ENCODE measurements around the gene RPL35. TPM values are rescaled to one million over a fixed set of nuclear protein-coding genes. Genes with fewer than 3 reads are reported as not detected.

RPL35 gene
- total RNA-seq, 2 donors from 2014 or later, result 1,919 to 1,995 TPM

DNA sequence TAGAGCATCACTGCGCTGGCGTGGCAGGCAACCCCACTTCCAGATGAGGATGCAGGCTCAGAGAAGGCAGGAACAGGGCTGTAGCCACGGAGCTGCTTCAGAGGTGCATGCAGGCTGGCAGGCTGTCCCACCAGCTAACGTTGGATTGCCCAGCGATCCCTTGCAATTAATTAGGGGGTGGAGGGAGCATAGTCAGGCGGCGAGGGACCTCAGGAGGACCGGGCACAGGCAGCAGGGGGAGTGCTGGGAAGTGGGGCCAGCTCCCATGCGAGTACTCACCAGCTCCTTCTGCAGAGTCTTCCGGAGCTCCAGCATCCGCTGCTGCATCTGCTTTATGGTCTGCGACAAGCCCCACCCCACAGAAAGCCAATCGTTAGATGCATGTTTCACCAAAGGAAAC, 20.5 kb upstream of the RPL35 start:
- no peaks in the 10 kb centered on the region for H3K27me3 Mint-ChIP-seq
- ATAC-seq (replicated peaks), result no peak
- H3K36me3 Mint-ChIP-seq (ENCODE audit: low read depth), result peaks cover 84% of the 10 kb centered on the region

DNA sequence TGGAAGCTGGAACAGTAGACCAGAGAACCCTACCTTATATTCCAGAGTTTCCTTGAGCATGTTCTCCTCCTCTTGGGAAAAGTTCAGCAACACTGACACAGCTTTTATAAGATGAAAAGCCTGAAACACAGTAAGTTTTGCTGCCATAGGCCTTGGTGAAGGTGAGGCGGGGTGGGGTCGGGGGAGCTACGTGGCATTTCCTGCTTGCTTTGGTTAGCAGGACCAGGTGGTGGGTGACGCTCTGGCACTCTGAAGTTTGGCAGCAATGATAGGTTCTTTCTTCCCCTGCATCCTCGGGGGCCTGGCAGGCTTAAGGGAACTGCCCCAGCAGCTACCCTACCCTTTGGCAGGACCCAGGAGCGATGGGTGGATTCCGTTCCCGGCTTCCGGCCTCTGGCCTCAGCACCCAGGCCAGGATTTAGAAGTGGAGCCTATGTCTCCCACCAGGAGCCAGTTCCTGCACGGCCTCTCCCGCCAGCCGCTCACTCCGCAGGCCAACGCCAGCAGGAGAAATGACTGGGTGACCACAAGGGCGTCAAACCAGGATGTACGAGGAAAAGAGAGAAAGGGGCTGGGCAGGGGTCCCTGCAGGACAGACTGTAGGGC, 19.5 kb upstream of the RPL35 start:
- Mint-ChIP-seq H3K27ac (no peak overlapping the region), H3K4me3 (no peak overlapping the region), H3K36me3 (ENCODE audit: low read depth) (peaks cover 84% of the 10 kb centered on the region), H3K4me1 (peaks cover 5% of the 10 kb centered on the region), H3K9me3 (no peaks in the 10 kb centered on the region), H3K27me3 (no peaks in the 10 kb centered on the region)
- ATAC-seq (replicated peaks), result no peak

More for the DNA sequence above, 20.5 kb upstream of the RPL35 start:
- no peak overlapping the region for H3K27ac Mint-ChIP-seq
- H3K4me1 Mint-ChIP-seq, result peaks cover under 1% of the 10 kb centered on the region
- H3K9me3 Mint-ChIP-seq, result no peaks in the 10 kb centered on the region
- no peak overlapping the region for H3K4me3 Mint-ChIP-seq

DNA sequence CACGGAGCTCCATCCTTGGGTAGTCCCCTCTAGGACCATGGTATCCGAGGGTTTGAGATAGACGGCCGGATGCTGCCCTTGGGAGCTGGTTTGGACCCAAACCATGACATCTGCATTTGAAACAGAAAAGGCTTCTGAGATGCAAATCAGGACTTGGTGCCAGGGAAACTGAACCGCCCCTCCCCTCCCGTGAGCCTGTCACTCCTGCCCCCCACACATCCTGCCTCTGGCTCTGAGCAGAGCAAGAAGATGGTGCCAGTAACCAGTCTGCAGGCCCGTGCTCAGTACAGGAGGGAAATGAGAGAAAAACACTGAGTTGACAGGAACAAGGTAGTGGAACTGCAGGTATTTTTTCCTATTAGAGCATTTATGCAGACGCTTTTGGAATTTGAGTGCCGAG, 18.7 kb upstream of the RPL35 start:
- H3K4me3 Mint-ChIP-seq, result no peak overlapping the region
- no peaks in the 10 kb centered on the region for H3K9me3 Mint-ChIP-seq
- peaks cover 5% of the 10 kb centered on the region for H3K4me1 Mint-ChIP-seq
- H3K36me3 Mint-ChIP-seq (ENCODE audit: low read depth), result peaks cover 84% of the 10 kb centered on the region
- no peak for ATAC-seq (replicated peaks)
- no peak overlapping the region for H3K27ac Mint-ChIP-seq
- no peaks in the 10 kb centered on the region for H3K27me3 Mint-ChIP-seq

DNA sequence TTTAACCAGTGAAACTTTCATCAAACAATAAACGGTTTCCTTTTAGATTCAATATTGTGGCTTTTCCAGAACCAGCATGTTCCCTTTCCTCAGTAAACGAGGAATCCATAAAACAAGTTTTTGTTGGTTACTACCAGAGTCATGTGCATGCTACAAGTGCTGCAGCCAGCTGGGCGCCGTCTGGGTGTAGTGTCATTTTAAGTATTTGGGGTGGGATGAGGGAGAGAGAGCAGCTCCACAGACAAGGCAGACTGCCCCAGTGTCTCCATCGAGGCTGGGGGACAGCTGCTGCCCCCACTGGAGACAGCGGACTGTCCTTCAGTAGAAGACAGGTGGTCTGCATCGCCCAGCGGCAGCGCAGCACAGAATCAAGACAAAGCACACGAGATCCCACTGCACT, 17.5 kb upstream of the RPL35 start:
- Mint-ChIP-seq H3K27ac (no peak overlapping the region), H3K4me1 (peaks cover 5% of the 10 kb centered on the region), H3K27me3 (no peaks in the 10 kb centered on the region), H3K36me3 (ENCODE audit: low read depth) (peaks cover 84% of the 10 kb centered on the region), H3K9me3 (no peaks in the 10 kb centered on the region), H3K4me3 (no peak overlapping the region)
- no peak for ATAC-seq (replicated peaks)

DNA sequence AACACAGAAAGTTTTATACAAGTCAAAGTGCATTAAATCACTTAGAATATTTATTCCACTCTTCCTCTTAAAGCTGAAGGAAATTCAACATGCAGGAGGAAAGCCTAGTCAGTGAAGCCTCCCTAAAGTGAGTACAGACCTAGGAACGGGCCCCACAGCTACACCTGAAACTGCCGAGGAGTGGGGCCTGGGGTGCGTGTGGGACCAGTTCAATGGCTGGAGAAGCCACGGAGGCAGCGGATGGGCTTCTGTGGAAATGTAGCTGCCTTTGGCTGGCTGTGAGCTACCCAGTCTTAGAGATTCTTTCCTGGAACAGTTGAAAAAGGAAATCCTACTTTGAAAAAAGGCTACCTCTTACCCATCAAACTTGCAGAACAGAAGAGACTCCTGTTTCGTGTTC, 16.8 kb upstream of the RPL35 start:
- H3K9me3 Mint-ChIP-seq, result no peaks in the 10 kb centered on the region
- H3K4me3 Mint-ChIP-seq, result no peak overlapping the region

DNA sequence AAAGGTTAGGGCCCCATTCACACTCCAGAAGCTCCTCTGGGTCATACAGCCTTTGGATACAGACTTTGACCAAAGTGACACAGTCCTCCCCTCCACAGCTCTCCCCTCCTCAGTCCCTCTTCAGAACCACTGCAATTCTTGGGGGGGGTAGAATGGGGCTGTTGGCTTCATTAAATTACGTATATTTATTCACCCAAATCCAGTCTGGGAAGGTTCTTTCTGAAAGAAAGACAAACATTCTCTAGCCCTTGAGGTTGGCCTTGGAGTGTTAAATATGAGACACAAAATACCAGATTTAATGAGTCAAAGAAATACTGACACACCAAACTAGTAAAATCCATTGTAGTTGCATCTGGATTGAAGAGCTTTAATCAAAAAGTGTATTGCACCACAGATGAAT, 16.3 kb upstream of the RPL35 start:
- no peaks in the 10 kb centered on the region for H3K9me3 Mint-ChIP-seq
- no peaks in the 10 kb centered on the region for H3K27me3 Mint-ChIP-seq
- ATAC-seq (replicated peaks), result no peak
- peak overlapping the region; percentile 25 for H3K27ac Mint-ChIP-seq
- peaks cover 9% of the 10 kb centered on the region for H3K4me1 Mint-ChIP-seq
- H3K4me3 Mint-ChIP-seq, result no peak overlapping the region
- peaks cover 84% of the 10 kb centered on the region for H3K36me3 Mint-ChIP-seq (ENCODE audit: low read depth)

More for the DNA sequence above, 16.8 kb upstream of the RPL35 start:
- Mint-ChIP-seq H3K4me1 (peaks cover 5% of the 10 kb centered on the region), H3K36me3 (ENCODE audit: low read depth) (peaks cover 84% of the 10 kb centered on the region), H3K27ac (peak overlapping the region; percentile 25), H3K27me3 (no peaks in the 10 kb centered on the region)
- ATAC-seq (replicated peaks), result no peak

DNA sequence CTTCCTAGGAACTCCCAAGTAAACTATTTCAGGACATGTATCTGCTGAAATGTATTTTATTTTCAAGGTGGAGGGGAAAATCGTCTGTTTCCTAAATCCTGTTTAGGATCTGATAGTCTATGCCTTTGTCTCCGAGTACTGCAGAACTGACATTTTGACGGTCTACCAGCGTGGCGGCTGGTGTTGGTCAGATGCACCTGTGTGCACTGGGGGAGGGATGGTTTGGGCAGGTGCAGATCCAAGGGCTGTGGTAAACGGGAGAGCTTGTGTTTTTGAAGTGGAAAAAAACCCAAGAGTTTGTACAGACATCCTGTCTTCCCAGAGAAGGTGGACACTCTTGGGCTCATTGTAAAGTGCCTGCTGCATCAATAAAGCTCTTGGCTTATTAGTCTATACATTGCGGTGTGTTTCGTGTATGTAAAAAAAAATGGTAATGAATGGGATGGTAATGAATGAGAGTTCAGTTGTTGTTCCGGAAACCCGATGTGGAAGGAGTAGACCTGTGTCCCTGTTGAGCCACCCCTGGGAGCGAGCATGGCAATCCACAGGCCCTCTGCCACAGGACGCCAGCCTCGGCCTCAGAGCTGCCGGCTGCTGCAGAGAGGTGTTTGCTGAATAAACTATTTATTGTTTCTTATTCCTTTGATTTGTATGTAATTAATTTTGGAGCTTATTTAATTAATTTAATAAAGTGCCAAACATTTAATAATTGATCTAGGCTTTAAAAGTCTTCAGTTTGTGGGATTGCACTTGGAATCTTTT, 15.4 kb upstream of the RPL35 start:
- H3K36me3 Mint-ChIP-seq (ENCODE audit: low read depth), result peaks cover 89% of the 10 kb centered on the region
- no peak for ATAC-seq (replicated peaks)
- H3K4me1 Mint-ChIP-seq, result peaks cover 12% of the 10 kb centered on the region
- H3K27ac Mint-ChIP-seq, result peak overlapping the region; percentile 31
- no peaks in the 10 kb centered on the region for H3K27me3 Mint-ChIP-seq
- no peak overlapping the region for H3K4me3 Mint-ChIP-seq
- H3K9me3 Mint-ChIP-seq, result no peaks in the 10 kb centered on the region

DNA sequence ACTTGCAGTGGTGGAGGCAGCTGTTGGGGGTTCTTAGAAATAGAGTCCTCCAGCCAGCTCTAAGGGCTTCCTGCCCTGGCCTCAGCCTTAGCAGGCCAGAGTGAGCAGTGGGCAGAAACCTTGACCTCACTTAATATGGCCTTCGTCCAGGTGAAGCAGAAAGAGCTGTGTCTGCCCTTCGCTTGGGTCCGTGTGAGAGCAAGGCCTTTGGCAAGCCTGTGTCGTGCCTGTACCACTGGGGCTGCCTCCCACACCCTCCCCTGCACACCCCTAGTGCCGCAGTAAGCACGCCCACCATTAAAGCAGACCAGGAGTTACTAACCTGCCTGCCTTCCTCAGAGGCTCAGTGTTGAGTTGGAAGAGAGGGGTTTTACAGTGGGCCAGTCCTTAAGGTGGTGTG, 13.7 kb upstream of the RPL35 start:
- Mint-ChIP-seq H3K4me3 (no peak overlapping the region), H3K27ac (peak overlapping the region; percentile 15), H3K27me3 (no peaks in the 10 kb centered on the region), H3K9me3 (no peaks in the 10 kb centered on the region), H3K4me1 (peaks cover 24% of the 10 kb centered on the region), H3K36me3 (ENCODE audit: low read depth) (peaks cover 96% of the 10 kb centered on the region)
- ATAC-seq (replicated peaks), result no peak

DNA sequence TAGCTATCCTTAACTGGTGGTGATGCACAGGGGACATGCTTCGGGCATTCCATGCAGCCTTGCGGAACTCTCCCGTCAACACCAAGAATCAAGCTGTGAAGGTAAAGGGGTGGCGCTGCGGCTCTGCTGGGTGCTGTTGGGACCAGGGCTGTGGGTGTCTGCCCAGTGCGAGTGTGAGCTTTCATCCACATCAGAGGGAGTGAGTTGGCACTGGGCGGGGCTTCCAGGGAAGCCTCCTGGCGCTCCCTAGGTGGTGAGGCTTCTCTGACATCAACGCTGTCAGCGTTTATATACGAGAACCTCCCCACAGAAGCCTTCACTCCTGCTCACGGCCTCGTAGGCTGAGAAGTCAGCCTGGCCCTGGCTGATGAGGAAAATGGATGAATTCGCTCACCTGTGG, 11.9 kb upstream of the RPL35 start:
- Mint-ChIP-seq H3K9me3 (no peaks in the 10 kb centered on the region), H3K27ac (peak overlapping the region; percentile 96), H3K27me3 (no peaks in the 10 kb centered on the region), H3K36me3 (ENCODE audit: low read depth) (peaks cover 92% of the 10 kb centered on the region), H3K4me1 (peaks cover 28% of the 10 kb centered on the region), H3K4me3 (peak overlapping the region; percentile 90)
- no peak for ATAC-seq (replicated peaks)

DNA sequence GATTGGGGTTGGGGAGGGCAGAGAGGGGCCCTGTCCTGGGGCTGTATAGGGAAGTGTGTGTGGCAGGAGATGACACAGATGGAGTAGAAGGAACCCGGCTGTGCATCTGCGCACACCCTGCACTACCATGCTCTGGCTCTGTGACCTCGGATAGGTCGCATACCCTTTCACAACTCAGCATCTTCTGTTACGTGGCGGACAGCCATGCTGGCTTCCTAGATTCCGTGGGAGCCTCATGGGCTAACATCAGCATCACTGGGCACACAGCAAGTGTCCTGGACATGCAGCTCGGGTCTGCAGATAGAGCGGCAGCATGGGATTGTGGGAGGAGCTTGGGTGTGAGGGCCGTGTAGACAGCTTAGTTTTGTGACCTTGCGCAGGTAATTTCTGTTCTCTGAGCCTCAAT, 9.4 kb upstream of the RPL35 start:
- no peaks in the 10 kb centered on the region for H3K27me3 Mint-ChIP-seq
- no peak for ATAC-seq (replicated peaks)
- no peaks in the 10 kb centered on the region for H3K9me3 Mint-ChIP-seq
- peaks cover 27% of the 10 kb centered on the region for H3K4me1 Mint-ChIP-seq
- H3K4me3 Mint-ChIP-seq, result peak overlapping the region; percentile 90
- H3K27ac Mint-ChIP-seq, result peak overlapping the region; percentile 96
- peaks cover 80% of the 10 kb centered on the region for H3K36me3 Mint-ChIP-seq (ENCODE audit: low read depth)

DNA sequence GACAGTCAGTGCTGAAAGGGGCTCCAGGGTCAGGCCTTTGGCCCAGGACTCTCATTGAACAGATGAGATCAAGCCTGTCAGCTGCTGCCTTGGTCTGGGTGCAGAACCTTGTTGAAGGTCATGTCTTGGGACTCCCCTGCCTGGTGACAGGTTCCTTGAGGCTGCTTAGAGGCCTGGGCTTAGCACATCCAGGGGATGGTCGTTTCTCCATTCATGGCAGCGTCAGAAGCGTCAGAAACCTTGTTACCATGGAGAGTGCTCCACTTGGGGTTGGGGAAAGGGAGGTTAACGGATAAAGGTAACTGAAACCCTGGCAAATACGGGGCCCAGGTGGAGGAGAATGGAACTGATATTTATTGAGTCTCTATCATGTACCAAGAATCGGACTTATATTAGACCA, 9.0 kb upstream of the RPL35 start:
- H3K9me3 Mint-ChIP-seq, result no peaks in the 10 kb centered on the region
- no peaks in the 10 kb centered on the region for H3K27me3 Mint-ChIP-seq
- H3K4me3 Mint-ChIP-seq, result peak overlapping the region; percentile 90
- peak; percentile 17 for ATAC-seq (replicated peaks)
- H3K27ac Mint-ChIP-seq, result peak overlapping the region; percentile 96
- peaks cover 76% of the 10 kb centered on the region for H3K36me3 Mint-ChIP-seq (ENCODE audit: low read depth)
- peaks cover 27% of the 10 kb centered on the region for H3K4me1 Mint-ChIP-seq

DNA sequence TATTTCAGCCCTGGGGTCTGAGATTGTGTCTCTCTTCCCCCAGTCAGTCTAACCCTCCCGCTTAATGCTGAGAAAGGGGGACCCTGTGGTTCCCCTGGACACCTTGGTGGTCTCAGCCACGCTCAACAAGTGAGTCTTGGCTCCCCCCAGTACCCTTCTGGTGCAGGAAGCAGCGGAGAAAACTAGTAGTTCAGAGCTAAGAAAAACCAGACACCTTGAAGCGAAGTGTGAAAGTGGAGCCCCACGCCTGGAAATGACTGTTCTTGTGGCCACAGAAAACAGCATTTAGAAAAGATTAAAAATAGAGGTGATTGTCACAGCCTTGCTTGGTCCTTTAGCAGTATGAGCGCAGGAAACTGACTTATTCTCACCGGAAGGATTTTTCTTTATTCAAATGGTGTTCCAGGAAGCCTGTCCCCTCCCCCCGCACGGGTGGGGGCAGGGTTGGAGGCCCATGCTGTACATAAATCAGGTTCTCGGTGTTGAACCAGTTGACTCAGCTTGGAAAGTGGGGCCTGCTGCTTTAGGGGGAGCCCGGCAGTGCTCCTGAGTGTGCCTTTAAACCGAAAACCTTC, 8.3 kb upstream of the RPL35 start:
- Mint-ChIP-seq H3K4me3 (peak overlapping the region; percentile 90), H3K9me3 (no peaks in the 10 kb centered on the region), H3K36me3 (ENCODE audit: low read depth) (peaks cover 69% of the 10 kb centered on the region), H3K27ac (peak overlapping the region; percentile 96), H3K4me1 (peaks cover 27% of the 10 kb centered on the region), H3K27me3 (no peaks in the 10 kb centered on the region)
- peak; percentile 77 for ATAC-seq (replicated peaks)

DNA sequence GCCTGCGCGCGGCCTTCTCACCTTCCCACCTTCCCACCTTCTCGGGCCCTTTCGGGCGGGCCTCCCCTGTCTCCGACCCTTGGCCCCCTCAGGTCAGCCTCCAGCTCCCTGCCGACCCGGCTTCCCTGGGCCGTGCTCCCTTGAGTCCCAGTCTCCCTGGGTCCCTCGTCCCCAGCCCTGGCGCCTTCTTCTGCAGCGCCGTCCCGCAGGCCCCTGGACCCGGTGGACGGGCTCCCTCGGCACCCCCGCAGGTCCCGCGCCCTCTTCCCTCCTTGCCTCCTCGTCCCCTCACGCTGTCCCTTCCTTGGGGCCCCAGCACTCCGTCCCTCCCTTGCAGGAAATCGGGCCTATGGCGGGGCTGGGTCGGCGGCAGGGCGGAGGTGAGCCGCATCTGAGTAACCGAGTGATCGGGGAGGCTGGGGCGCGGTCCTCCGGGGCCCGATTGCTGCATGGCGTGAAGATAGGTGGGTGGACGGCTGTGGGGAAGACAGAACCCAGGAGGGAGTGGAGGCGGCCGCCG, 7.8 kb upstream of the RPL35 start:
- no peaks in the 10 kb centered on the region for H3K27me3 Mint-ChIP-seq
- peak overlapping the region; percentile 90 for H3K4me3 Mint-ChIP-seq
- peak; percentile 10 for ATAC-seq (replicated peaks)
- H3K36me3 Mint-ChIP-seq (ENCODE audit: low read depth), result peaks cover 64% of the 10 kb centered on the region
- H3K4me1 Mint-ChIP-seq, result peaks cover 27% of the 10 kb centered on the region
- H3K9me3 Mint-ChIP-seq, result no peaks in the 10 kb centered on the region
- peak overlapping the region; percentile 96 for H3K27ac Mint-ChIP-seq

DNA sequence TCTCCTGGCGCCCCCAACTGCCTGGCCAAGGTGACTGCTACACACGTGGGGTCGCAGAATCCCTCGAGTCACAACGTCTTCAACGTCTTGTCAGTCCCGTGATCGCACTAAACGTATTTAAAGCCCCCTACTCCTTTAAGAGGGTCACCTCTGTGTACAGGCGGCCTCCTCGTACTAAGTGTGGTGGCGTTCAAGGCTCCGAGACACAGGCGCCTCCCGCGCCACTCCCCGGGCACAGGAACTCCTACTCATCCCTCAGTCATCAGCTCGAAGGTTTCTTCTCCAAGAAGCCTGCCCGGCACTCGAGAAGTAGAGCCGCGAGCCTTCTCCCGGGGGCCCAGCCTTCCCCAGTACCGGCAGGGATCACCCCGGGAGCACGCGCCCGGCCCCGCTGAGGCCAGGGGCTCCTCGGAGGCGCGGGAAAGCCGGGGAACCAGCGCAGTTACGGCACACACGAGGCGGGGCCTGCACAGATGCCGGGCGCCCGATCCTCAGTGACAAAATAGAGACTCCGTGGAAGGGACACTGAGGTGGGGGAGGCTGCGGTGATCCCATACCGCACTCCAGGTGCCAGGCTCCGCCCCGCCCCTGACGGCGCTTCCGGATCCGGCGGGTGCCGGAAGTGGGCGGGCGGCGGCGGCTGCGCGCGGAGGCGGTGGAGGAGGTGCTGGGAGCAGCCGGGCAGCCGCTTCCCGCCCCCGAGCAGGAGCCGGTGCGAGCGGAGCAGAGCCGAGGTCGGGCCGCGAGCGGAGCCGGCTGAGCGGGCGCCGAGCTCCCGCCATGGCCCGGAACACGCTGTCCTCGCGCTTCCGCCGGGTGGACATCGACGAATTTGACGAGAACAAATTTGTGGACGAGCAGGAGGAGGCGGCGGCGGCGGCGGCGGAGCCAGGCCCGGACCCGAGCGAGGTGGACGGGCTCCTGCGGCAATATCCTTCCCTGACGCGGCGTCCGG, 7.0 kb upstream of the RPL35 start:
- H3K4me1 Mint-ChIP-seq, result peaks cover 28% of the 10 kb centered on the region
- H3K4me3 Mint-ChIP-seq, result peak overlapping the region; percentile 90
- H3K27me3 Mint-ChIP-seq, result no peaks in the 10 kb centered on the region
- peak overlapping the region; percentile 96 for H3K27ac Mint-ChIP-seq
- no peaks in the 10 kb centered on the region for H3K9me3 Mint-ChIP-seq
- peaks cover 57% of the 10 kb centered on the region for H3K36me3 Mint-ChIP-seq (ENCODE audit: low read depth)
- ATAC-seq (replicated peaks), result peak; percentile 72
